ENCODE results near the gene NDUFB7.
"Not testable (repeated sequence)": the region's sequence is repeated elsewhere in the genome, so short reads cannot be mapped to it uniquely, and the experiment has no call there.

The NDUFB7 gene

DNA sequence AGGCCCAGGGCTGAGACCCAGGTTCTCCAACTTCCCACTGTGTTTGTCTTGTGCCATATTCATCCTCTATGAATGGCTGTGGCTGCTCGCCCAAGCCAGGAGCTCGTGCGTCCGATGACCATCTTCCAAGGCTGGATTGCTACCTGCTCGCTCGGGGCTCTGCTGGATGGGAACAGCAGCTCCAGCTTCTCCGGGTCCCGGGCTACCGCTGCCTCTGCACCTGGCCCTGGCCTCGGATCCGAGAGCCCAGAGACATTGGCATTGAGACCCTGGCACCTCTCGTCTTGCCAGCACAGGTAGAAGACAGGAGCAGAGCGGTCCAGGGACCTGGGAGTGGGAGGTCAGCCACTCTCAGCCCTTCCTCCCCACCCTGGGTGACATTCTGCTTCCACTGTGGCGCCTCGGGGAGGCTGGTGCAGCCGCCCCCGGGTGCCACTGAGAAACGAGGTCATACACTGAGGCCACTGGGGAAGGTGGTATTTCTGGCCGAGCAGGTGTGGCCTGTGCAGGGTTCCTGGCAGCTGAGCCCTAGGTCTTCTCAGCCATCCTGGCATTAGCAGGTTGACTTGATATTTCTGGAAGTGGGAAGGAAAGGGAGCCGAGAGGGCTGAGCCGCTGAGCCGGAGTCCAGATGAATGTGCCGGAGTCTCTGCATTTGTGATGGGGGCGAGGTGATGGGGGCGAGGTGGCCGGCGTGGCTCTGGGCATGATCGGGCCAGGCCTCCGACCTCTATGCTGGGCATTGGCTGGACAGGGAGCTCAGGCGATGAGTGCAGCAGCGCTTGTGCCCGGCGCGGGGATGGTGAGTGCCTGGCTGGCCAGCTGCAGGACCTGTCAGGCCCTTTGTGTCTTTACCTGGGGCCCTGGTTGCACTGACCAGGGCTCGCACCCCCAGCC is 18.6 kb downstream of the NDUFB7 start:
- no peak for ATAC-seq

DNA sequence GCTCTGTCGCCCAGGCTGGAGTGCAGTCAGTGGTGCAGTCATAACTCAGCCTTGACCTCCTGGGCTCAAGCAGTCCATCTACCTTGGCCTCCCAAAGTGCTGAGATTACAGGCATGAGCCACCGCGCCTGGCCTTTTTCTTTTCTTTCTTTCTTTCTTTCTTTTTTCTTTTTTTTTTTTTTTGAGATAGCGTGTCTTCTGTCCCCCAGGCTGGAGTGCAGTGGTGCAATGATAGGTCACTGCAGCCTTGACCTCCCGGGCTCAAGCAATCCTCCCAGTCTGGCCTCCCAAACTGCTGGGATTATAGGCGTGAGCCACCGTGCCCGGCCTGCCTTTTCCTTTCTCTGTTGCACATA is 19.9 kb downstream of the NDUFB7 start:
- ATAC-seq, result not testable (repeated sequence)

DNA sequence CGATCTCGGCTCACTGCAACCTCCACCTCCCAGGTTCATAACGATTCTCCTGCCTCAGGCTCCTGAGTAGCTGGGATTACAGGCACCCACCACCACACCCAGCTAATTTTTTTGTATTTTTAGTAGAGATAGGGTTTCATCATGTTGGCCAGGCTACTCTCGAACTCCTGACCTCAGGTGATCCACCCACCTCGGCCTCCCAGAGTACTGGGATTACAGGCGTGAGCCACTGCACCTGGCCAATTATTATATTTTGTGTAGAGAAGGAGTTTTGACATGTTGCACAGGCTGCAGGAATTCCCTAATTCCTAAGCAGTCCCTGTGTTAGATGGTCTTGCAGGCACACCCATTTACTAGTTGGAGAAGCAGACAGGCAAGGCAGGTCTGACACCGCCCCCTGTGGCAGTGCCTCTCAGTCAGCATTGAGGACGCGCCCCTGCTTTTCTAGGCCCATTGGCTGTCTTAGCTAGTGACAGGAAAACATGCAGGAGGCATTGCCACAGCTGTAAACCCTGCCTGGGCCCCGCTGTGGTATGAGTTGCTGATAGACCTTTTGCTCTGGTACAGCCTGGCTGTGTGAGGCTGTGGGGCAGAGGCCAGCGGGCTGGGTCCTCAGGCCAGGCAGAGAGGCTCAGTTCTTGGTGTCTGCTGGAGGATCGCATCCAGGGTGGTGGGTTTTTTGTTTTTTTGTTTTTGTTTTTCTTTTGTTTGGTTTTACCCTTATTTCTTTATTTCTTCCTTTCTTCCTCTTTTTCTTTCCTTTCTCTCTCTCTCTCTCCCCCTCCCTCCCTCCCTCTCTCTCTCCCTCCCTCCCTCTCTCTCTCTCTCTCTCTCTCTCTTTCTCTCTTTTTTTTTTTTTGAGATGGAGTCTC is 20.5 kb downstream of the NDUFB7 start:
- peak; percentile 91 to 95 for ATAC-seq

DNA sequence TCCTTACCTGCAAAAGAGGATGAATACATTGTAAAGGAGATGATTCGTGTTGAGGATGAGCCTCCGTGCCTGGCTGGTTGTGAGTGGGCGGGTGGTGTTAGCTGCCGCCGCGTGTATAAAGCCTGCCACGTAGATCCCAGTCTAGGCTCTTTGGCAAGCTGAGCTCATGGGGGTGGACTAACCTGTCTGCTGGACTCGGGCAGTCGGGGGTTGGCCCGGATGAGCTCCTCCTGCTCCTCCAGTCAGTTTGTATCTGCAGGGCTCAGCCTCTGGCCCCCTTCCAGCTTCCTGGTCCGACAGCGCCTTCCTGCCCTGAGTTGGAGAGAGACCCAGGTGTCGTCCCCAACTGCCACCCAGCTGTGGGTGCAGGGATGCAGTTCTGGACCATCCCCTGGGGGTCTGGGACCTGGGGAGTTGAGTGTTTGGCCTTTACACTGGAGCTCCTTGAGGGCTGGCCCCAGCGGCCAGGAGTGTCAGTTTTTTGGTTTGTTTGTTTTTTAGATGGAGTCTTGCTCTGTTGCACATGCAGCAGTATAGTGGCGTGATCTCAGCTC is 21.6 kb downstream of the NDUFB7 start:
- ATAC-seq, result no peak

DNA sequence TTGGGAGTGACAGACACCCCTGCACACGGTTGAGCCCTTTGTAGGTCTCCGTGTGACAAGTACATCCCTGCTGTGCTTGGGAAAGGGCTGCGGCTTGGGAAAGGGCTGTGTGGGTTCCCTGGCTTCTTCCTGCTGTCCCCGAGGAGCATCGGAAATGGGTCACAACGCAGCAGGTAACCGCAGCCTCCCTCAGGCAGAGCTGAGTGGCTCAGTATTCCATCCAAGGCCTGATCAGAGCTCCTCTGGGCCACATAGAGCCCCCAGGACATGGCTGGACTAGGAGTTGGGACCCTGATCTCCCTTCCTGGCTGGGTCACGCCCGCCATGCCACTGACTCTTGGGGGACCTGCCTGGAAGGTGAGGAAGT is 26.2 kb downstream of the NDUFB7 start:
- ATAC-seq, result no peak

DNA sequence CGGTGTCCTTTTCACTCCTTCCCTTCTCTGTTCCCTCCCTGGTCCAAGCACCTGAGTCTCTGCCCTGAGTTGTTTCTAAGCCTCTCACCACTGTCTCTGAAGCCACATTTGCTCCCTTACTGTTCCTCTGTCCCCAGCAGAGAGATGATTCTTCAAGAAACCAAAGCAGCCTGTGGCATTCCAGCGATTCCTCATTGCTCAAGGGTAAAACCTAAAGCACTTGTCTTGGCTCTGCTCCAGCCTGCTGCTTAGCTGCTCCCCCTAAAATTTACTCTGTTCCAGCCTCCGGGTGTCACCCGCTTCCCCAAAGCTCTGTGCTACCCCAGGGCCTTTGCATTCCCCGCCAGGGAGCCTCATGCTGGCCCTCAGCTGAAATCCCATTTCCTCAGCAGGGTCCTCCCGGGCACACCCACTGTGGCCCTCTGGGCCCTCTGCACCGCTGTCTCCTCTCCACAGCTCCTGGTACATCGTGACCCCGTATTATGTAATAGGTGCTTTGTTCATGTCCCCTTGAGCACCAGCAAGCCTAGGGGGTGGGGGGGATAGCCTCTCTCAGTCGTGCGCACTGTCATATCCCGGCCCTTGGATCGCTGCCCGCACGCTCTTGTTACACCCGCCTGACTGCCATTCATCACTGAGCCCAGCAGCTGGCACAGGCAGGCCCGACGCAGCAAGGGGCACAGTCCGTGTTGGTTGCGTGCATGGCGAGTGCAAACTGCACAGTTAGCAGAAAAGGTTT is 26.7 kb downstream of the NDUFB7 start:
- no peak for ATAC-seq

DNA sequence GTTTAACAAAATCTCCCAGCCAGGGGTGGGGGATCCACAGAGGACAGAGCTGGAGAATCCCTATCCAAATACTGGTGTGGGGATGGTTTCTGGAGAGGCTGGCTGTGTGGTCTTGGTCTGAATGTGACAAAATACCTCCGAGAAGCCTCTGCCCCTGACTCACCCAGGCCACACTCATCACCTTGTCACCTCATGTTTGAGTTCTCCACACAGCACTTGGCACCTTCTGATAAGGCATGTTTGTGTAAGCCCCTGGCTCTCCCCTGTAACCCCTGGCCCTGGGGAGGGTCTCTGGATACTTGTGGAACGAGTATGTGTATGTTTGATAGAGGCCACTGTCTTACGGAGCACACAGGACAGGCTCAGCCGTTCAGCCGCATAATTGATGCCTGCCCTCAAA is 27.8 kb downstream of the NDUFB7 start:
- ATAC-seq, result no peak

DNA sequence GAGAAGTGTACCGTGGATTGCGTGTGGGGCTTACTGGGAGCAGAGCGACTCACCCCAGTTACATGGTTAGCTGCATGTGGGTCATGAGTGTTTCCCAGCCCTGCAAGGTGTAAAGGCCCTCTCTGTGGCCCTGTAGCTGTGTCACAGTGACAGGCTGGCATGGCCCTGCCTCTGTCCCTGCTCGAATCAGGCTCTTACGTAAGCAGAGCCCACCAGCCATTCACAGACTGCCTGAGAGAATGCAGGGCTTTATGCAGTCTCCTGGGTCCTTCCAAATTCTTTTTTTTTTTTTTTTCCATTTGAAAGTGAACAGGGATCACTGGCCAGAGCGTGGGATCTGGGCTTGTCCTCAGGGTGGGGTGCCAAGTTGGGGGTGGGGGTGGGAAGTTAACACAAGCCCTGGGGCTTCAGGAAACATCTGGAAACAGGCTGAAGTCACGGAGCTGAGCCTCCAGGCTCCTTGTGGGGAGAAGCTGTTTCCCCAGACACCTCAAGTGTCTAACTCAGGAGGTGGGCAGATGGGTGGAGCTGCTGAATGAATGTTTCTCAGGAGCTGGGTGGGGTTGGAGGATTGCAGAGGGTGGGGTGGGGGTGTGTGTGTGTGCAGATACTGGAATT is 29.0 kb downstream of the NDUFB7 start:
- peak; percentile 67 to 68 for ATAC-seq

DNA sequence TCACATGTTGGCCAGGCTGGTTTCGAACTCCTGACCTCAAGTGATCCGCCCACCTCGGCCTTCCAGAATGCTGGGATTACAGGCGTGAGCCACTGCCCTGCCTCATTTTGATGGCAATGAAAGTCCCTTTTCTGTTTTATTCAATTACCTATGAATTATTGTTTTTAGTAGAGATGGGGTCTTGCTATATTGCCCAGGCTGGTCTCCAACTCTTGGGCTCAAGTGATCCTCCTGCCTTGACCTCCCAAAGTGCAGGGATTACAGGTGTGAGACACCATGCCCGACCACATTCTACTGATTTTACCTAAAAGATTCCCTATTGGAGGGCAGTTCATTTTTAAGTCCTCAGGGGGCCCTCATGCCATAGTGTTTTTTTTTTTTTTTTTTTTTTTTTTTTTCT is 29.9 kb downstream of the NDUFB7 start:
- not testable (repeated sequence) for ATAC-seq

DNA sequence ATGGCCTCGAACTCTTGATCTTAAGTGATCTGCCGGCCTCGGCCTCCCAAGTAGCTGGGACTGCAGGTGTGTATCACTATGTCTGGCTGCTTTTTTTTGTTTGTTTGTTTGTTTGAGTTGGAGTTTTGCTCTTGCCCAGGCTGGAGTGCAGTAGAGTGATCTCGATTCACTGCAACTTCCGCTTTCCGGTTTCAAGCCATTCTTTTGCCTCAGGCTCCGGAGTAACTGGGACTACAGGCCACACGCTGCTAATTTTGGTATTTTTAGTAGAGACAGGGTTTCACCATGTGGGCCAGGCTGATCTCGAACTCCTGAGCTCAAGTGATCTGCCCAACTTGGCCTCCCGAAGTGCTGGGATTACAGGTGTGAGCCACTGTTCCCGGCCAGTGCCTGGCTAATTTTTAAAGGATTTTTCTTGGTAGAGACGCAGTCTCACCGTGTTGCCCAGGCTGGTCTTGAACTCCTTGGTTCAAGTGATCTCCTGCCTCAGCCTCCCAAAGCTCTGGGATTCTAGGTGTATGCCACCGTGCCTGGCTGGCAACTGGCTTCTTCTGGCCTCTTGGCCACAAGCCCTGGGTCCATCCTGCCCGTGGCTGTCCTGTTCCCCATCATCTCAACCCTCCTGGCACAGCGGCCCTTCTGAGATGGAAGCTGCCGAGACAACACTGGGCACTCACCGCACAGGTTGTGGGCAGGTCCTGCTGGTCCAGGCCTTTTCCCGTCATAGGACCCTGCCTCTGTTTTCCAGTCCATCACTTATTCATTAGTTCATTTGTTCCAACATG is 30.9 kb downstream of the NDUFB7 start:
- ATAC-seq, result no peak

DNA sequence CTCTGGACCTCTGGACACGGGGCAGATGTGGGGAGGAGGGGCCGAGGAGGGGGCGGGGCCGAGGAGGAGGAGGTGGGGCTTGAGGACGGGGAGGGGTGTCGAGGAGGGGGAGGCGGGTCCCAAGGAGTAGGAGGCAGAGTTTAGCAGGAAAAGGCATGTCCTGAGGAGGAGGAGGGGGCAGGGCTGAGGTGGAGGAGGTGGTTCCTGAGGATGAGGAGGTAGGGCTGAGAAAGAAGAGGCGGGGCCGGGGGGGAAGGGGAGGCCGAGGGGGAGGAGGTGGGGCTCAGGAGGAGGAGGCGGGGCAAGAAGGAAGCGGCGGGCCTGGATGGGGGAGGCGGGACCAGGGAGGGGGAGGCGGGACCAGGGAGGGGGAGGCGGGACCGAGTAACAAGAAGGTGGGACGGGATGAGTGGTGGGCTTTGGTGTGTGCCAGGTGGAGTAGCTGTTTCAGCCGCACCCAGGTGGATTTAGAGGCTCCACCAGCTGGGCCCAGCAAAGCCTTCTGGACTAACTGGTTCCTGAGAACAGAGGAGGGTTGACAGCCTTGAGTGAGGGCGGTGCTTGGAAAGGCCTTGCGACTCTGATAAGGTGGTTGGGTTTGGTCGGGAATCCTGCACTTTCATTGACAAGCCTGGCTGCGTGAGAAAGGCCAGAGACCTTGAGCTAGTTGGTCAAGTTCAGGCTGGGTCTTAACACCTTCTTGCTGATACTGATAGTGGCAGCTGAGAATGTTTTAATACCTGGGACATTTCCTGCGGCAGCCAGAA is 34.8 kb downstream of the NDUFB7 start:
- no peak for ATAC-seq

DNA sequence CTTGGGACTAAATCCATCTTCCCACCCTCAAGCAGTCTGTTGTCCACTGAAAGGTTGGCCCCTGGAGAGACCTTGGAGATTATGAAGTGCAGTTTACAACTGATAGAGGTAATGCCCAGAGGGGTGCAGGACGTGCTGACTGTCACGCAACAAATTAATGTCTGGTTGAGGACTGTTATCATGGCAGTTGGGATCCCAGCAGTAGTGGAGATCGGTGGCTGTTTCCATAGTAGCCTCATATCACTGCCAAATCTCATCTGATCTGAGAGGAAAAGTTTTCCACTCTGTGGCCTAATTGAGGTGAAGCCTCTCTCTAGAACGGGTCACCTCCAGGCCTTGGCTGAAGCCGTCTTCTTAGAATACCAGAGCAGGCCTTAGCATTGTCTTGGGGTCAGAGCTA is 38.4 kb downstream of the NDUFB7 start:
- ATAC-seq, result no peak

DNA sequence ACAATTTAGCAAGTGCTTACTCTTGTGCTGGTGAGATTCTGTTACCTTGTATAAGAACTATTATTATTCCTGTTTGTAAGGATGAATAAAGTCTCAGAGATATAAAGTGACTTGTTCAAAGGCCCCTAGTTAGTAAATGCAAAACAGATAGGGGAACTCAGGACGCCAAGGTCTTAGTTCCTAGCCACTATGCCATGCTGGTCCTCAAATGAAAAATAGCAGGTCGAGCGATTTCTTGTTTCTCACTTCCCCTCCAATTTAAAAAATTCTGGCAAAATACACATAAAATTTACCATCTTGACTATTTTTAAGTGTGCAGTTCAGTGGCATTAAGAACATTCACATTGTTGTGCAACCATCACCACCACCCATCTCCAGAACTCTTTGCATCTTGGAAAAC is 41.4 kb downstream of the NDUFB7 start:
- ATAC-seq, result no peak

DNA sequence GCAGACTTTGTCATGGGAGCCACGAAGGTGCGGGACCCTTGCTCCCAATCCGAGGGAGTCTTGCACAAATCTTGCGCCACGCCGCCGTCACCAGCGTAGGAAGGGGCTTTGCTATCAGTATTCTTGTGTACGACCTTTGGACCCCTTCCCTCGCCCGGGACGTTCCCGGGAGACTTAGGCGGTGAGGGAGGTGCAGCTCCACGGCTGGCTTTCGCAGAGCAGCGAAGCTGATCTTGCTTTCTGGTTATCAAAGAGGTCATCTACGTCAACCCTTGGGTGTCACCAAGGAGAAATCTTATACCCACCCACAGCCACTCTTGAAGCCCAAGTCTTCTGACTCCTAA is 41.9 kb downstream of the NDUFB7 start:
- ATAC-seq, result no peak

DNA sequence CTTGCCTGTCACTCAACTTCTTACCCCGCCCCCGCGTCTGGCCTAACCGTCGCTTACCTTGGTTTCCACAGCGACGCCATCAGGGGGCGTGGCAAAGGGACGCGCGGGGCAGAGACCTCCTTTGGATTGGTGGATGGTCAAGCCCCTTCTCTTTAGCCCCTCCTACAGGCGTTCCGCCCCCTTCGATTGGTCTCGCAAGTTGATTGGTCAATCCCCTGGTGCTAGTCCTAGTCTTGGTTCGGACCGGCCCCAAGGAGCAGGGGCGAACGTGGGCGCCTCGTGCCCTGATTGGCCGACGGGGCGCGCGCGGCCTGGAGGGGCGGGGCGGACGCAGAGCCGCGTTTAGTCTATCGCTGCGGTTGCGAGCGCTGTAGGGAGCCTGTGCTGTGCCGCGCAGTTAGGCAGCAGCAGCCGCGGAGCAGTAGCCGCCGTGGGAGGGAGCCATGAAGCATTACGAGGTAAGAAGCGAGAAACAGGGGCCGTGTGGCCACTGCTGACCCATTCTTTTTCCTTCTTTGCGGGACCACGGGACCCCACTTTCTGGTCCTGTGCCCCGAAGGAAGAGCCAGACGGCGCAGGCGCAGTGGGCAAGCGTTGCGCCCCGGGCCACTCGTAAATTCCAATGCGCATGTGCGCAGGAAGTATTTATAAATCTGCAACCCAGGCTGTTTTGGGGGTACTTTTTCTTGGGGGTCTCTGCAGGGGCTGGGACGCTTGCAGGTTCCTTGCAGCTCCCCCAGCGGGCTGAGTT is 42.4 kb downstream of the NDUFB7 start, which contains the start of gene TECR:
Gene TECR, plus strand, starts transcription at position 341 of the 751 bp plus-strand sequence. Its CDS starts 103 bp downstream, at position 444.
- ATAC-seq, result peak; percentile 96 to 97

DNA sequence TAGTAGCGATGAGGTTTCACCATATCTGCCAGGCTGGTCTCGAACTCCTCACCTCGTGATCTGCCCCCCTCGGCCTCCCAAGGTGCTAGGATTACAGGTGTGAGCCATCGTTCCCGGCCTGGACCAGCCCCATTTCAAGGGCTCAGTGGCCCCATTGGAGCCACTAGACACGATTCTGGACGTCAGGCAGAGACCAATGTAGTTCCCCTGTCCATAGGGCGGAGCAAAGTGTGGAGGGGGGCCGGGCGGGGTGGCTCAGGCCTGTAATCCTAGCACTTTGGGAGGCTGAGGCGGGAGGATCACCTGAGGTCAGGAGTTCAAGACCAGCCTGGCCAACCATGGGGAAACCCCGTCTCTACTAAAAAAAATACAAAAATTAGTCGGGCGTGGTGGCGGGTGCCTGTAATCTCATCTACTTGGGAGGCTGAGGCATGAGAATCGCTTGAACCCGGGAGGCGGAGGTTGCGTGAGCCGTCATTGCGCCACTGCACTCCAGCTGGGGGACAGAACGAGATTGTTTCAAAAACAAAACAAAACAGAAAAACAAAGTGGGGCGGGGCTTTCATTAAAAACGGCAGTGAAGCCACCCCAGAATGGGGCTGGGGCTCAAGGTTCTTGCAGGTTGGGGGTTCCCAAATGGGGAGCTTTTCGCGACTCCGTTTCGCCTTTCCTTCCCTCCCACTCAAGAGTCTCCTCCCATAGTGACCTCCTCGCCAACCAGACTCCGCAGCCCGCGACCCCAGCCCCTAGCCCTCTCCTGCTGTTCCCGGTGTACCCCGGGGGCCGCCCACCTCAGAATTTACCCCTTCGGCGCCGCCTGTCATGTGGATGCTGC is 43.2 kb downstream of the NDUFB7 start:
- no peak for ATAC-seq

DNA sequence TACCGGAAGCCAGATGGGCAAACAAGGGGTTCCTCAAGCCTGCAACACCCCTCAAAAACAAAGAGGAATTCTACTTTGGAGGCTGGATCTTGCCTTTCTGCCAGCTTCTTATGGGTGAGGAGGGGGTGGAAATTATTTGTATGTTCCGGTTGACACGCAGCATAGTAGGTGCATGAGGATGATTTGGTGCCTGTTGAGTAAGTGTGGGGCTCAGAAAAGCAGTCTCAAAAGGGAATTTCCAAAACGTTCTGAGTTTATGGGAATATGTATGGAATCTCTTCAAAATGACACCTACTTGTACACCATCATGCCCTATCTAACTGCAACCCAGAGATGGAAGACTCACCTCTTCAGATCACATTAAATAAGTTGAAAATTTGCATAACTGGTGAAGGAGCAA is 45.4 kb downstream of the NDUFB7 start:
- no peak for ATAC-seq

DNA sequence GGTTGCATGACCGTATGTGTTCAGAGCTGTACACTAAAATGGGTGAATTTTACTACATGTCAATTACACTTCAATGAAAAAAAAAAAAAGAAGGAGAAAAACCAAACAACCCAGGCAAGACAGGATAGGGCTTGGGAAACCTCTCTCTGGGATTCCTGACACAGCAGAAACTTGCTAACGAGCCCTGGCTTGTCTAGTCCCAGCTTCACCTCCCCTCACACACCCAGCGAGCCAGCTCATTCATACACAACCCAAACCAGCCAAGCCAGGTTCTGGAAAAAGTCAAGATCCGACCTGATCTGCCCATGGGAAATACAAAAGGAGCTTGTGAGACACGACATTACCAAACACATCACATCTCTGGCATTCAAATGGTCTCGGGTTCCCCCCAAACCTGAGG is 46.1 kb downstream of the NDUFB7 start:
- no peak for ATAC-seq

DNA sequence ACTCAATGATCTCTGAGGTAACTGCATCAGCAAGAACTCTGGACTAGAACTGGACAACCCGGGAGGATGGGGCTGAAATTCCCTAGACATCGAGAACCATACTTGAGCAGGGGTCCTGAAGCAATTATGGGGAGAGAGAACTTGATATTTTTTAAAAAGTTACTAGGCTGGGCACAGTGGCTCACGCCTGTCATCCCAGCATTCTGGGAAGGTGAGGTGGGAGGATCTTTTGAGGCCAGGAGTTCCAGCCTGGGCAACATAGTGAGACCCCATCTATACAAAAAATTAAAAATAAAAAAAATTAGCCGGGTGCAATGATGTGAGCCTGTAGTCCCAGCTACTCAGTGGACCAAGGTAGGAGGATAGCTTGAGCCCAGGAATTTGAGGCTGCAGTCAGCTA is 51.3 kb downstream of the NDUFB7 start:
- ATAC-seq, result no peak
